Parathyroid adenoma (tissue), 2 donors: ENCODE results near the gene TMEM37.

Experiments
- H2AFZ ChIP-seq: fragments of 300-600 bp; sonication (generic); one replicate; pipeline ENCODE4 v1.7.0; 2017; ENCODE audit warnings: antibody characterized with exemption, mild to moderate bottlenecking
- H3K27ac ChIP-seq: fragments of 300-600 bp; sonication (generic); one replicate; pipeline ENCODE4 v1.7.0; 2017
- H3K27me3 ChIP-seq: fragments of 300-600 bp; sonication (generic); one replicate; pipeline ENCODE4 v1.7.0; 2017; ENCODE audit warnings: low read length; ENCODE audit not compliant: control insufficient read depth, insufficient read depth
- H3K36me3 ChIP-seq: fragments of 300-600 bp; sonication (generic); one replicate; pipeline ENCODE4 v1.7.0; 2017; ENCODE audit warnings: low read length; ENCODE audit not compliant: control insufficient read depth, insufficient read depth
- H3K4me1 ChIP-seq: fragments of 300-600 bp; sonication (generic); one replicate; pipeline ENCODE4 v1.7.0; 2017; ENCODE audit warnings: control low read depth
- H3K4me2 ChIP-seq: fragments of 300-600 bp; sonication (generic); one replicate; pipeline ENCODE4 v1.7.0; 2017; ENCODE audit warnings: low read length
- H3K4me3 ChIP-seq: fragments of 300-600 bp; sonication (generic); one replicate; pipeline ENCODE4 v1.7.0; 2017; ENCODE audit warnings: low read depth, low read length
- H3K79me2 ChIP-seq: fragments of 300-600 bp; sonication (generic); one replicate; pipeline ENCODE4 v1.7.0; 2017; ENCODE audit warnings: control low read depth
- H3K9ac ChIP-seq: fragments of 300-600 bp; sonication (generic); one replicate; pipeline ENCODE4 v1.7.0; 2017; ENCODE audit warnings: mild to moderate bottlenecking
- H3K9me3 ChIP-seq: fragments of 300-600 bp; sonication (generic); one replicate; pipeline ENCODE4 v1.7.0; 2017; ENCODE audit warnings: low read length; ENCODE audit not compliant: control insufficient read depth
- TF ChIP-seq, protein P1 (sequence below): fragments of 300-600 bp; sonication (generic); IDR thresholded peaks from one replicate; pipeline ENCODE4 v1.7.0; 2017; ENCODE audit warnings: antibody characterized with exemption, mild to moderate bottlenecking
- donor health status: primary hyperparathyroidism.

TMEM37 gene

DNA sequence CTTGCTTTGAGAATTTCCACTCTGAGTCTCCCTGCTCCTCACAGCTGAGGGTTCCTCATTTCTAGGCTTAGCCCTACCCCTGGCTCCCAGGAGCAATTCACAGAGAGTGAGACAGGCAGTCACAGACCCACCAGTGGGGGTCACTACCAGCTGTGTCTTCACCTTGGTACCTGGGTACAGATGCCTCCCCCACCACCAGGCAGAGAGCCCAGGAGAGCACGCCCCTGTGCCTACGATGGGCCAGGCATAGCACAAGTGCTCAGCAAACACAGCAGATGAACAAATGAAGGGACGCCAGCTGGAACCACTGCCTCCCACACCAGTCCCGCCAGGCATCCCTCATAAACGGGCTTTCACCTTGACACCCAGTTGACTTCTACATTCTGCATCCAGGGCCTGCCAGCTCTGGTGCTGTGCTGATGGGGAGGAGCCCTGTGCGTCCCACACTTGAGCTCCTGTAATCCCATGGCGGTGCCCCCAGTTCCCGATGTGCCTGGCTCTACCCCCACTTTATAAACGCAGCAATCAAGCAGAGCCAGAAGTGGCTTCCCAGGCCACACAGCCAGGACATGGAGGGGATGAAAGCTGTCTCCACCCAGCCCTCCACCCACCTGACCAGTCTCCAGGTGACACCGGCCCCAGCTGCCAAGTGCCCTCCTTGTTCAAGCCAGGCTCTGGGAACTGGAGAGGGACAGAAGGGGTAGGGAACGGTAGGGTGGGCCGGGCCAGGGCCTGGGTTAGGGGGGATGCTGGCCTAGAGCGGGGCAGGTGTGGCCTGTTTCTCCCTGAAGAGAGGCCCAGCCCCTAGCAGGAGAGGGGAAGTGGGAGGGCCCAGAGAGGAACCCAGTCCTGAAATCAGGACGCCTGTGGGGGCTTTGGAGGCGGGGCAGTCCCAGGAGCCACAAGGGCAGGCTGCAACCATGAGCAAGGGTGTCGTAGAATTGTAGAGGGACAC lies 50.1 kb downstream of the TMEM37 start:
- peaks cover 17% of the 10 kb centered on the region for H3K4me1 ChIP-seq
- no peak overlapping the region for H3K4me2 ChIP-seq
- no peaks in the 10 kb centered on the region for H3K9me3 ChIP-seq
- TF ChIP-seq, protein P1, sequence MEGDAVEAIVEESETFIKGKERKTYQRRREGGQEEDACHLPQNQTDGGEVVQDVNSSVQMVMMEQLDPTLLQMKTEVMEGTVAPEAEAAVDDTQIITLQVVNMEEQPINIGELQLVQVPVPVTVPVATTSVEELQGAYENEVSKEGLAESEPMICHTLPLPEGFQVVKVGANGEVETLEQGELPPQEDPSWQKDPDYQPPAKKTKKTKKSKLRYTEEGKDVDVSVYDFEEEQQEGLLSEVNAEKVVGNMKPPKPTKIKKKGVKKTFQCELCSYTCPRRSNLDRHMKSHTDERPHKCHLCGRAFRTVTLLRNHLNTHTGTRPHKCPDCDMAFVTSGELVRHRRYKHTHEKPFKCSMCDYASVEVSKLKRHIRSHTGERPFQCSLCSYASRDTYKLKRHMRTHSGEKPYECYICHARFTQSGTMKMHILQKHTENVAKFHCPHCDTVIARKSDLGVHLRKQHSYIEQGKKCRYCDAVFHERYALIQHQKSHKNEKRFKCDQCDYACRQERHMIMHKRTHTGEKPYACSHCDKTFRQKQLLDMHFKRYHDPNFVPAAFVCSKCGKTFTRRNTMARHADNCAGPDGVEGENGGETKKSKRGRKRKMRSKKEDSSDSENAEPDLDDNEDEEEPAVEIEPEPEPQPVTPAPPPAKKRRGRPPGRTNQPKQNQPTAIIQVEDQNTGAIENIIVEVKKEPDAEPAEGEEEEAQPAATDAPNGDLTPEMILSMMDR: no peak
- H3K79me2 ChIP-seq: no peaks in the 10 kb centered on the region
- H3K27me3 ChIP-seq: no peaks in the 10 kb centered on the region
- H3K9ac ChIP-seq: no peak overlapping the region
- no peak overlapping the region for H3K4me3 ChIP-seq
- no peaks in the 10 kb centered on the region for H3K36me3 ChIP-seq
- H2AFZ ChIP-seq: no peak overlapping the region
- no peak overlapping the region for H3K27ac ChIP-seq

DNA sequence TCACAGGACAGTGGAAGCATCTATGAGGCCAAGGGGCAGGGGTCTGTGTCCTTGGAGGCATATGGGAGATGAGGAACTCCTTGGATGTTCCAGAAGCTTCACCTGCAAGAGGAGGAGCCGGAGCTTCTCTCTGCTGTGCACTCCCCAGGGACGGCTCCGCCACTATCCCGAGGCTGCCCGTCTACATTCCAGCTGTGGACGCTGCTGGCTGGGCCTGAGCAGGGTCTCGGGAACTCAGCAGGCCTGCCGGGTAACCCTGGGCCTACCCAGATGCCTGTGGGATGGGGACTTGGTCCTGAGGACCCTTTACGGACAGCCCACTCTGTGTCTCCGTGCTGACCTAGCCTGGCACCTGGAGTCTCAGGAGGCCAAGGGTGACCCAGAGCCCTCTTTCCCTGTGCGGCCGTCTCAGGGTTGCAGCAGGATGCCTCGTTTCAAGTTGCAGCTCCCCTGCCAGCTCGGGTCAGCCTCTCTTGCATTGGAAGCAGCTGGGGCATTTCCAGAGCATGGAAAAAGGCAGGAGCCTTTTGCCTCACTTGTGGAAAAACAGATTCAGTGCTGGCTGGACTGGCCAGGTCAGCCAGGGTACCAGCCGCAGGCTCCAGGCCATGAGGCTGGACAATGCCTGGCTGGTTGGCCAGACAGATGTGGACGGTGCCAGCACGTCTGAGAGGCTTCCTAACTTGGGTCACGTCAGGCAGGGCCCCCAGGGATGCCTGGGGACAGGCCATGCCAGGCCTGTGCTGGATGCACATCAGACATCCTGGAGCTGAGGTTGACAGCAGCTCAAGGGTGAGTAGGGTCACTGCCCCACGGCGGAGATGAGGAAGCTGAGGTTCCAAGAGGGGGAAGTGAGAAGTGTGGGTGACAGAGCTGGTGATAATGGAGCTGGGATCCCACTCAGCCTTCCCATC lies 51.1 kb downstream of the TMEM37 start:
- Histone ChIP-seq H3K9me3 (no peaks in the 10 kb centered on the region), H3K27ac (no peak overlapping the region), H2AFZ (no peak overlapping the region), H3K9ac (no peak overlapping the region), H3K4me1 (peaks cover 17% of the 10 kb centered on the region), H3K27me3 (no peaks in the 10 kb centered on the region), H3K79me2 (no peaks in the 10 kb centered on the region), H3K36me3 (no peaks in the 10 kb centered on the region), H3K4me3 (no peak overlapping the region), H3K4me2 (no peak overlapping the region)
- TF ChIP-seq, protein P1: no peak

DNA sequence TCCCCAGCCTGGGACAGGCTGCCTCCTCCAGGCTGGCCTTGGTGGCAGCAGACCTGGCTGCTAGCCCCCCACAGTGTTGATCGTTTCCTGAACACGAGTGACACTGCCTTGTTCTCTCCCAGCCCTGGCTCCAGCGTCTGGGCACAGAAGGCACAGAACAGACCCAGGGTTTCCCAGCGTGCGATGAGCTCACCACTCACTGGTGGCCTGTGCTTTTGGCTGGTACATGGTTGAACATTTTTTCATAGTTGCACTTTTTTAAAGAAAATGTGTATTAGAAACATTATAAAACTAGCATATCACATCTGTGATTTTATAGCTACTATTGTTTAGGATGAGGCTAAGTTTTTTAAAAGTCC lies 51.7 kb downstream of the TMEM37 start:
- no peak overlapping the region for H3K4me3 ChIP-seq
- H3K4me1 ChIP-seq: peaks cover 17% of the 10 kb centered on the region

DNA sequence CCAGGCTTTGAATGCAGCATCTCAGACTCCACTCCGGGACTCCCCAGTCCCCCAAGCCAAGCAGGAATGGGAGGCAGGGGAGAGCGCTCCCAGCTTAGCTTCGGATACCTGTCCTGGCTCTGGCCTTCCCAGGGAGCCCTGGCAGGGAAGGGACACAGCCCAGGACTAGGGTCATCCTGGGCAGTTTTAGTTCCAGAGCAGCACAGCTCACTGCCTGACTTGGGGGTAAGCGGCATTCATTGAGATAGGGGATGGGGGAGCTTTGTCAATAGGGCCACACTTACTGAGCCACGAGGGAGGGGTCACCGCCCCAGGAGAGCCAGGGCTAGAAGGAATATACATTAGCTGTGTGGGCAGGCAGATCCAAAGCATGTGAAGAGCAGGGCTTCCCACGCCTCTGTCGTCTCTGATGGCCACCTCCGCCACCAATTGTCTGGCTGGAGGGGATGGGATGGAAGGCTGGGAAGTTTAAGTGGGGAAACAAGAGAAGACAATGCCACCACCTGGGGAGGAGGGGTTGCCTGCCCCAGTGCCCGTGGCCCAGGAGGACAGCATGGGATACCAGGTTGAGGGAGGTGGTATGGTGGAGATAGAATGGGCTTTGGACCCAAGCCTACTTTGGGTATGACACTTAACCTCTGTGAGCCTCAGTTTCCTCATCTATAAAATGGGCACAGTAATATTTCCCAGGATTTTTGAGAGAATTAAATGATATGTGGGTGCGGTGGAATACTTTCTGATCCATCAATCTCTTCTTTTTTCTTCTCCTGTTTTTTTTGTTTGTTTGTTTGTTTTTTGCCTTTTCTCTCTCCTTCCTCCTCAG lies 52.5 kb downstream of the TMEM37 start:
- no peaks in the 10 kb centered on the region for H3K27me3 ChIP-seq
- H2AFZ ChIP-seq: no peak overlapping the region
- peaks cover 17% of the 10 kb centered on the region for H3K4me1 ChIP-seq
- H3K79me2 ChIP-seq: no peaks in the 10 kb centered on the region
- H3K27ac ChIP-seq: no peak overlapping the region
- H3K4me3 ChIP-seq: no peak overlapping the region
- H3K9ac ChIP-seq: no peak overlapping the region
- no peak overlapping the region for H3K4me2 ChIP-seq
- H3K36me3 ChIP-seq: no peaks in the 10 kb centered on the region
- no peaks in the 10 kb centered on the region for H3K9me3 ChIP-seq
- TF ChIP-seq, protein P1: no peak

More for the DNA sequence above, 51.7 kb downstream of the TMEM37 start:
- H3K9me3 ChIP-seq: no peaks in the 10 kb centered on the region
- H3K9ac ChIP-seq: no peak overlapping the region
- TF ChIP-seq, protein P1: no peak
- no peaks in the 10 kb centered on the region for H3K79me2 ChIP-seq
- no peak overlapping the region for H3K27ac ChIP-seq
- H3K36me3 ChIP-seq: no peaks in the 10 kb centered on the region
- H2AFZ ChIP-seq: no peak overlapping the region
- no peak overlapping the region for H3K4me2 ChIP-seq
- no peaks in the 10 kb centered on the region for H3K27me3 ChIP-seq
